ENCODE results near the gene PLA2G2A.

- TF ChIP-seq POLR2A (IDR thresholded peaks at IDR 0.05; ENCODE audit: low read depth, low read length) = no peak
- no peak for TF ChIP-seq POLR2AphosphoS5 (IDR thresholded peaks at IDR 0.05; ENCODE audit: low read depth, low read length)
These were observed 37.3 kb downstream of the PLA2G2A start for GRCh38 chr1:19942088-19942487.

All from GM12892 (cell line).